WTC11 (cell line): ENCODE data around the gene MIDN. TPM values are rescaled to one million over a fixed set of nuclear protein-coding genes. Genes with fewer than 3 reads are reported as not detected.

Experiments used
- ATAC-seq: fragments of 200-7000 bp; cut with Tn5 transposase; 2 replicates; pipeline ENCODE4 v1.10.0; 2021; ENCODE audit warnings: mild to moderate bottlenecking, moderate library complexity
- Bru-seq: library from RNA; stranded (reverse); fragments of 400-500 nt; gene quantifications from one replicate; lab custom pipeline; 2021; lab: Mats Ljungman, UMichigan
- CTCF ChIA-PET: fragments of 300-600 bp; sonication (Branson Sonifier 250); formaldehyde crosslinking; loops from one replicate; lab custom pipeline; 2021; ENCODE audit warnings: antibody characterized with exemption; lab: Charles Lee
- POLR2A ChIA-PET: fragments of 350-600 bp; sonication (Branson Sonifier 250); formaldehyde crosslinking; loops from one replicate; lab custom pipeline; 2021; ENCODE audit warnings: antibody characterized with exemption; lab: Charles Lee
- DNase-seq: peaks from one replicate; pipeline ENCODE4 v3.0.0; 2021; ENCODE audit warnings: low spot score
- H3K27ac Mint-ChIP-seq: 2 replicates; pipeline ENCODE4 v1.8.0; 2021; ENCODE audit warnings: mixed read lengths
- H3K27me3 Mint-ChIP-seq: 2 replicates; pipeline ENCODE4 v1.8.0; 2021; ENCODE audit warnings: low read depth, mild to moderate bottlenecking, moderate library complexity, mixed read lengths
- H3K36me3 Mint-ChIP-seq: 2 replicates; pipeline ENCODE4 v1.8.0; 2021; ENCODE audit warnings: mixed read lengths
- H3K4me1 Mint-ChIP-seq: 2 replicates; pipeline ENCODE4 v1.8.0; 2022; ENCODE audit warnings: mixed read lengths
- H3K4me3 Mint-ChIP-seq: 2 replicates; pipeline ENCODE4 v1.8.0; 2021; ENCODE audit warnings: mild to moderate bottlenecking, moderate library complexity, mixed read lengths
- H3K9me3 Mint-ChIP-seq: 2 replicates; pipeline ENCODE4 v1.8.0; 2021; ENCODE audit warnings: mixed read lengths
- ARID4B ChIP-seq: sonication (generic); formaldehyde crosslinking; IDR thresholded peaks from 2 replicates; pipeline ENCODE4 v1.8.0; 2023; ENCODE audit warnings: missing genetic modification reagents, mild to moderate bottlenecking, borderline replicate concordance
- E2F1 ChIP-seq: sonication (generic); formaldehyde crosslinking; IDR thresholded peaks from 2 replicates; pipeline ENCODE4 v1.8.0; 2022; ENCODE audit warnings: mild to moderate bottlenecking, missing genetic modification reagents
- FOXK1 ChIP-seq: sonication (generic); formaldehyde crosslinking; IDR thresholded peaks from 2 replicates; pipeline ENCODE4 v1.8.0; 2022; ENCODE audit warnings: mild to moderate bottlenecking, moderate library complexity, missing genetic modification reagents
- FOXP4 ChIP-seq: sonication (generic); formaldehyde crosslinking; IDR thresholded peaks from 2 replicates; pipeline ENCODE4 v1.8.0; 2022; ENCODE audit warnings: mild to moderate bottlenecking, missing genetic modification reagents
- MAX ChIP-seq: sonication (generic); formaldehyde crosslinking; IDR thresholded peaks from 2 replicates; pipeline ENCODE4 v1.8.0; 2022; ENCODE audit warnings: mild to moderate bottlenecking, missing genetic modification reagents
- MYBL2 ChIP-seq: sonication (generic); formaldehyde crosslinking; IDR thresholded peaks from 2 replicates; pipeline ENCODE4 v1.8.1; 2023; ENCODE audit warnings: mild to moderate bottlenecking, moderate library complexity, missing genetic modification reagents
- NFATC4 ChIP-seq: fragments of 250-450 bp; sonication (Bioruptor Pico); IDR thresholded peaks from 2 replicates; pipeline ENCODE4 v1.9.0; 2021; ENCODE audit warnings: mild to moderate bottlenecking
- NR1H2 ChIP-seq: sonication (generic); formaldehyde crosslinking; IDR thresholded peaks from 2 replicates; pipeline ENCODE4 v1.9.0; 2021; ENCODE audit warnings: mild to moderate bottlenecking, moderate library complexity, missing genetic modification reagents
- PRRX2 ChIP-seq: fragments of 250-450 bp; sonication (Bioruptor Pico); IDR thresholded peaks from 2 replicates; pipeline ENCODE4 v1.8.0; 2021; ENCODE audit warnings: mild to moderate bottlenecking
- SP1 ChIP-seq: sonication (generic); formaldehyde crosslinking; conservative IDR thresholded peaks from 2 replicates; pipeline ENCODE4 v1.8.1; 2022; ENCODE audit warnings: missing genetic modification reagents
- TP53 ChIP-seq: sonication (generic); formaldehyde crosslinking; IDR thresholded peaks from 2 replicates; pipeline ENCODE4 v1.8.1; 2023; ENCODE audit warnings: mild to moderate bottlenecking, missing genetic modification reagents
- ZNF281 ChIP-seq: sonication (generic); formaldehyde crosslinking; IDR thresholded peaks from 2 replicates; pipeline ENCODE4 v1.8.0; 2023; ENCODE audit warnings: mild to moderate bottlenecking, missing genetic modification reagents
- long read RNA-seq, 3 experiments: library from RNA in 1 of 3; library from capped mRNA in 1 of 3; library from polyadenylated mRNA in 1 of 3; unstranded in 2 of 3; stranded (forward) in 1 of 3; transcript quantifications; one replicate each; pipeline ENCODE4 v2.0.0, GENCODE V29; 2021
- total RNA-seq: library from RNA; stranded (reverse); gene quantifications from 3 replicates; pipeline ENCODE4 v1.2.3, GENCODE V29; 2021
- TF ChIP-seq, protein P1 (sequence below): sonication (generic); formaldehyde crosslinking; IDR thresholded peaks from 2 replicates; pipeline ENCODE4 v1.8.1; 2022; ENCODE audit warnings: mild to moderate bottlenecking, missing genetic modification reagents, moderate library complexity, borderline replicate concordance
- TF ChIP-seq, protein P2 (sequence below): sonication (generic); formaldehyde crosslinking; IDR thresholded peaks from 2 replicates; pipeline ENCODE4 v1.8.1; 2023; ENCODE audit warnings: mild to moderate bottlenecking, missing genetic modification reagents
- TF ChIP-seq, protein P3 (sequence below): sonication (generic); formaldehyde crosslinking; conservative IDR thresholded peaks from 2 replicates; pipeline ENCODE4 v1.8.1; 2023; ENCODE audit warnings: mild to moderate bottlenecking, low read depth, missing genetic modification reagents, moderate library complexity

MIDN gene
- total RNA-seq (189 to 190 TPM (median 189 TPM) in 3 replicates), Bru-seq, nascent RNA (percentile 92 among the genes with signal in this experiment)
- long read RNA-seq, experiment 1, transcript MIDN-201 (8 exons, 3,790 nt), result minor isoform, 7 of 83 reads
- long read RNA-seq, experiment 1, transcript MIDN-206 (7 exons, 3,243 nt), result major isoform, 19 of 83 reads
- long read RNA-seq, experiment 1, partial matches to known transcripts, result 44 of 83 reads
- long read RNA-seq, experiment 1, other reads (novel, unspliced or antisense), result 13 of 83 reads
- long read RNA-seq, experiment 2, transcript MIDN-201 (8 exons, 3,790 nt), result minor isoform, 8 of 159 reads
- long read RNA-seq, experiment 2, transcript MIDN-206 (7 exons, 3,243 nt), result major isoform, 27 of 159 reads
- long read RNA-seq, experiment 2, partial matches to known transcripts, result 104 of 159 reads
- long read RNA-seq, experiment 2, other reads (novel, unspliced or antisense), result 20 of 159 reads
- long read RNA-seq, experiment 3, result 0 reads

- H3K27ac Mint-ChIP-seq, result peak within 1 kb of the TSS; percentile 74; the same call in 1 of the 2 replicates
- ATAC-seq (peak; percentile 30), DNase-seq (peak; percentile 71)
- no peaks in the 10 kb centered on the region for H3K9me3 Mint-ChIP-seq
- peaks cover 9% of the 10 kb centered on the region for H3K4me1 Mint-ChIP-seq
- H3K27me3 Mint-ChIP-seq, result no peaks in the 10 kb centered on the region
- H3K36me3 Mint-ChIP-seq, result peaks cover 5% of the 10 kb centered on the region; the same call in 1 of the 2 replicates
- ChIA-PET POLR2A (no interaction called here), CTCF (interaction anchor here (0.6 to 1.5 kb wide), 3 partner anchors 13 to 20 kb away, joined by 3 to 4 read pairs (median 3); no protein-coding TSS in a partner anchor)
- H3K4me3 Mint-ChIP-seq, result peak within 1 kb of the TSS; percentile 72
- TF ChIP-seq PRRX2 (CRISPR knock-in tag), result no peak
- TF ChIP-seq, protein P1, sequence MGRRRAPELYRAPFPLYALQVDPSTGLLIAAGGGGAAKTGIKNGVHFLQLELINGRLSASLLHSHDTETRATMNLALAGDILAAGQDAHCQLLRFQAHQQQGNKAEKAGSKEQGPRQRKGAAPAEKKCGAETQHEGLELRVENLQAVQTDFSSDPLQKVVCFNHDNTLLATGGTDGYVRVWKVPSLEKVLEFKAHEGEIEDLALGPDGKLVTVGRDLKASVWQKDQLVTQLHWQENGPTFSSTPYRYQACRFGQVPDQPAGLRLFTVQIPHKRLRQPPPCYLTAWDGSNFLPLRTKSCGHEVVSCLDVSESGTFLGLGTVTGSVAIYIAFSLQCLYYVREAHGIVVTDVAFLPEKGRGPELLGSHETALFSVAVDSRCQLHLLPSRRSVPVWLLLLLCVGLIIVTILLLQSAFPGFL (CRISPR knock-in tag), result no peak
- TF ChIP-seq MYBL2 (CRISPR knock-in tag), result 0 out of 2 replicates have a peak, but pooled peaks have one; percentile 34
- 0 out of 2 replicates have a peak, but pooled peaks have one; percentile 68 for TF ChIP-seq TP53 (CRISPR knock-in tag)
- peak; percentile 13; the same call in 1 of the 2 replicates for TF ChIP-seq FOXK1
- TF ChIP-seq, protein P2, sequence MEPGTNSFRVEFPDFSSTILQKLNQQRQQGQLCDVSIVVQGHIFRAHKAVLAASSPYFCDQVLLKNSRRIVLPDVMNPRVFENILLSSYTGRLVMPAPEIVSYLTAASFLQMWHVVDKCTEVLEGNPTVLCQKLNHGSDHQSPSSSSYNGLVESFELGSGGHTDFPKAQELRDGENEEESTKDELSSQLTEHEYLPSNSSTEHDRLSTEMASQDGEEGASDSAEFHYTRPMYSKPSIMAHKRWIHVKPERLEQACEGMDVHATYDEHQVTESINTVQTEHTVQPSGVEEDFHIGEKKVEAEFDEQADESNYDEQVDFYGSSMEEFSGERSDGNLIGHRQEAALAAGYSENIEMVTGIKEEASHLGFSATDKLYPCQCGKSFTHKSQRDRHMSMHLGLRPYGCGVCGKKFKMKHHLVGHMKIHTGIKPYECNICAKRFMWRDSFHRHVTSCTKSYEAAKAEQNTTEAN (CRISPR knock-in tag), result peak; percentile 2; the same call in 1 of the 2 replicates
- TF ChIP-seq NR1H2 (CRISPR knock-in tag), result no peak
- TF ChIP-seq, protein P3, sequence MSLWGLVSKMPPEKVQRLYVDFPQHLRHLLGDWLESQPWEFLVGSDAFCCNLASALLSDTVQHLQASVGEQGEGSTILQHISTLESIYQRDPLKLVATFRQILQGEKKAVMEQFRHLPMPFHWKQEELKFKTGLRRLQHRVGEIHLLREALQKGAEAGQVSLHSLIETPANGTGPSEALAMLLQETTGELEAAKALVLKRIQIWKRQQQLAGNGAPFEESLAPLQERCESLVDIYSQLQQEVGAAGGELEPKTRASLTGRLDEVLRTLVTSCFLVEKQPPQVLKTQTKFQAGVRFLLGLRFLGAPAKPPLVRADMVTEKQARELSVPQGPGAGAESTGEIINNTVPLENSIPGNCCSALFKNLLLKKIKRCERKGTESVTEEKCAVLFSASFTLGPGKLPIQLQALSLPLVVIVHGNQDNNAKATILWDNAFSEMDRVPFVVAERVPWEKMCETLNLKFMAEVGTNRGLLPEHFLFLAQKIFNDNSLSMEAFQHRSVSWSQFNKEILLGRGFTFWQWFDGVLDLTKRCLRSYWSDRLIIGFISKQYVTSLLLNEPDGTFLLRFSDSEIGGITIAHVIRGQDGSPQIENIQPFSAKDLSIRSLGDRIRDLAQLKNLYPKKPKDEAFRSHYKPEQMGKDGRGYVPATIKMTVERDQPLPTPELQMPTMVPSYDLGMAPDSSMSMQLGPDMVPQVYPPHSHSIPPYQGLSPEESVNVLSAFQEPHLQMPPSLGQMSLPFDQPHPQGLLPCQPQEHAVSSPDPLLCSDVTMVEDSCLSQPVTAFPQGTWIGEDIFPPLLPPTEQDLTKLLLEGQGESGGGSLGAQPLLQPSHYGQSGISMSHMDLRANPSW (CRISPR knock-in tag), result no peak
- TF ChIP-seq ARID4B (CRISPR knock-in tag), result peak; percentile 46; the same call in 1 of the 2 replicates
- TF ChIP-seq ZNF281 (CRISPR knock-in tag), result no peak
- 0 out of 2 replicates have a peak, but pooled peaks have one; percentile 68 for TF ChIP-seq MAX (CRISPR knock-in tag)
- no peak for TF ChIP-seq NFATC4 (CRISPR knock-in tag)
- peak; percentile 73 for TF ChIP-seq SP1
- TF ChIP-seq FOXP4 (CRISPR knock-in tag), result 0 out of 2 replicates have a peak, but pooled peaks have one; percentile 12
- 0 out of 2 replicates have a peak, but pooled peaks have one; percentile 57 for TF ChIP-seq E2F1 (CRISPR knock-in tag)
Observed at GRCh38 chr19:1248139-1248785, at the start of gene MIDN. Gene MIDN, plus strand, starts transcription at chr19:1248583. Its CDS starts 1,714 bp downstream, at chr19:1250297.
